GM12864 (cell line): Measurements from ENCODE around the gene RTN4RL1.

ENCODE experiments used
- DNase-seq: peaks from one replicate; pipeline ENCODE4 v3.0.0-alpha.2; 2011; ENCODE audit warnings: low read depth
- H3K4me3 ChIP-seq: 2 replicates; pipeline ENCODE4 v1.5.1; 2011; ENCODE audit warnings: mild to moderate bottlenecking, low read depth, low read length, control low read depth
- CTCF ChIP-seq: IDR thresholded peaks from 2 replicates; pipeline ENCODE4 v1.5.1; 2011; ENCODE audit warnings: low read depth, mild to moderate bottlenecking, moderate library complexity, low read length, control low read depth, inconsistent platforms; ENCODE audit errors: missing control alignments

RTN4RL1 gene

GRCh38 chr17:2051061-2051932, 26.2 kb upstream of the RTN4RL1 start:
- H3K4me3 ChIP-seq, result no peak overlapping the region
- no peak for DNase-seq
- TF ChIP-seq CTCF, result no peak

GRCh38 chr17:2050300-2051060, 25.3 kb upstream of the RTN4RL1 start:
- peak overlapping the region; percentile 57 for H3K4me3 ChIP-seq
- DNase-seq, result no peak
- no peak for TF ChIP-seq CTCF

- TF ChIP-seq CTCF, result no peak
- no peak for DNase-seq
- H3K4me3 ChIP-seq, result peak overlapping the region; percentile 68
Measured at GRCh38 chr17:2049333-2050299, 24.5 kb upstream of the RTN4RL1 start.

- H3K4me3 ChIP-seq, result no peak overlapping the region
- no peak for DNase-seq
Measured at GRCh38 chr17:2048805-2049204, 23.7 kb upstream of the RTN4RL1 start.

GRCh38 chr17:2047590-2047989, 22.5 kb upstream of the RTN4RL1 start:
- no peak for DNase-seq
- TF ChIP-seq CTCF, result no peak
- H3K4me3 ChIP-seq, result no peak overlapping the region

More at GRCh38 chr17:2048805-2049204, 23.7 kb upstream of the RTN4RL1 start:
- no peak for TF ChIP-seq CTCF

GRCh38 chr17:2044263-2044894, 19.2 kb upstream of the RTN4RL1 start:
- no peak for TF ChIP-seq CTCF
- H3K4me3 ChIP-seq, result no peak overlapping the region
- DNase-seq, result no peak
